NCI-H146 treated with DMSO at 0.1 percent for 48 hours (cell line): ENCODE data around the gene GNA12.

ENCODE experiments used
- DNase-seq: peaks from one replicate; lab custom pipeline; 2025; ENCODE audit not compliant: unreplicated experiment; lab: John Stamatoyannopoulos, UW

GNA12 gene

DNA sequence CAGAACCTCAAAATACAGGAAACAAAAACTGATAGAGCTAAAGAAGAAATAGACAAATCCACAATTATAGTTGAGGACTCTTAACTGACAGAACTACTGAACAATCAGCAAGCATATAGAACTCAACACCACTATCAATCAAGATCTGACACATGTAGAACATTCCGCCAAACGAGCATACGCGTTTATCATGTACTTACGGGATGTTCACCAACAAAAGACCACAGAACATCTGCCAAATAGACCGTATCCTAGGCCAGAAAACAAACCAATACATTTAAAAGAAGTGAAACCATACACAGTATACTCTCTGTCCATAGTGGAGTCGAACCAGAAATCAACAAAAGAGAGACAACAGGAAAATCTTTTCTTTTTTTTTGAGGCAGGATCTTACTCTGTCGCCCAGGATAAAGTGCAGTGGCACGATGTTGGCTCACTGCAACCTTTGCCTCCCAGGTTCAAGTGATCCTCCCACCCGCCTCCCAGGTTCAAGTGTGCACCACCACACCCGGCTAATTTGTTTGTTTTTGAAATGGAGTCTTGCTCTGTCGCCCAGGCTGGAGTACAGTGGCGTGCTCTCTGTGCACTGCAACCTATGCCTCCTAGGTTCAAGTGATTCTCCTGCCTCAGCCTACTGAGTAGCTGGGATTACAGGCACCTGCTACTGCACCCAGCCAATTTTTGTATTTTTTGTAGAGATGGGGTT lies 5.1 kb downstream of the GNA12 start:
- no peak for DNase-seq

DNA sequence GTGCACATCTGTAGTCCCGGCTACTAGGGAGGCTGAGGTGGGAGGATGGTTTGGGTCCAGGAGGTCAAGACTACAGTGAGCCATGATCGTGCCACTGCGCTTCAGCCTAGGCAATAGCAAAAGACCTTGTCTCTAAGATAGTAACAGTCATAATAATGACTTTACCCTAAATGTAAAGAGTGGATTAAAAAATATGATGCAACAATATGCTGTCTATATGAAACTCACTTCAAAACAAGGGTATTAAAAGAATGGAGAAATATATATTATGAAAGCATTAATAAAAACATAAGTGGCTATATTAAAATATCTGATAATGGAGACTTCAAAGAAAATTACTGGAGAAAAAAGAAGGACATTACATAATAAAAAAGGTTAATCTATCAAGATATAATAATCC lies 5.7 kb downstream of the GNA12 start:
- DNase-seq: no peak

DNA sequence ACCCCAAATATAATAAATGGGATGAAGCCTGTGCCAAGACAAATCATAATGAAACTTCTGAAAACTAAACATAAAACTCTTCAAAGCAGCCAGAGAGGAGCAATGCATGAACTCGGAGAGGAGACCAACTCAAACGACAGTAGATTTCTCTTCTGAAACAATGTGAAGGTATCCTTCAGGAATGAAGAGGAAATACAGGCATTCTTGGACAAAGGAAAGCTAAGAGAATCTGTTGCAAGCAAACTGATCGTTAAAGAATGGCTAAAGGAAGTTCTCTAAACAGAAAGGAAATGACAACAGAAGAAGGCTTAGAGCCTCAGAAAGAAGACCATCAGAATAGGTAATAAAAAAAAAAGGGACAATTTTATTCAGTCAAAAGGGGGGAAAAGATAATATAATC lies 6.6 kb downstream of the GNA12 start:
- no peak for DNase-seq

DNA sequence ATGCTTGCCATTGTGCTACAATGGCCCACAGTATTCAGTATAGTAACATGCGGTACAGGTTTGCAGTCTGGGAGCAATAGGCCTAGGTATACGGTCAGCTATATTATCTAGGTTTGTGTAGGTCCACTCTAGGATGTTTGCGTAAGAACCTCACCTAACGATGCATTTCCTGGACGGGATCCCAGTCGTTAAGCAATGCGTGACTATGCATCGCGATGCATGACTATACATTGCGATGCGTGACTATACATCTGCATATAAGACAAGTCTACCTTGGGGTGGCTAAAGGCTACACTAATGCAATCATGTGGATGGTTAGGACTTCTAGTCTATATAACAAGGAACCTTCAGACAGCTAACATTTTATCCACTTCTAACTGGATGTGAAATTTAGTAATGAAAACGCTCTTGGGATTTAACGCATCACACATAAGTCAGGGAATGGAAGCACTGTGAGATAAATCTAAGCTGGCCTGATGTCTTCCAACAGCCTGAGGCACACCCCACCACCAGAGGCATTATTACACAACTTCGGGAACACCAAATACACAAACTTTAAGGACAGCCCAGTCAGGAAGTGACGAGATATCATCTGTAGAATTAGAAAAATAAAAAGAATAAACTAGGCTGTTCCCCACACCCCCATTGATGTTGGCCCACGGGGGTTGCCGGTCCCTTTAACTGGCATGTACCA lies 9.2 kb downstream of the GNA12 start:
- no peak for DNase-seq

DNA sequence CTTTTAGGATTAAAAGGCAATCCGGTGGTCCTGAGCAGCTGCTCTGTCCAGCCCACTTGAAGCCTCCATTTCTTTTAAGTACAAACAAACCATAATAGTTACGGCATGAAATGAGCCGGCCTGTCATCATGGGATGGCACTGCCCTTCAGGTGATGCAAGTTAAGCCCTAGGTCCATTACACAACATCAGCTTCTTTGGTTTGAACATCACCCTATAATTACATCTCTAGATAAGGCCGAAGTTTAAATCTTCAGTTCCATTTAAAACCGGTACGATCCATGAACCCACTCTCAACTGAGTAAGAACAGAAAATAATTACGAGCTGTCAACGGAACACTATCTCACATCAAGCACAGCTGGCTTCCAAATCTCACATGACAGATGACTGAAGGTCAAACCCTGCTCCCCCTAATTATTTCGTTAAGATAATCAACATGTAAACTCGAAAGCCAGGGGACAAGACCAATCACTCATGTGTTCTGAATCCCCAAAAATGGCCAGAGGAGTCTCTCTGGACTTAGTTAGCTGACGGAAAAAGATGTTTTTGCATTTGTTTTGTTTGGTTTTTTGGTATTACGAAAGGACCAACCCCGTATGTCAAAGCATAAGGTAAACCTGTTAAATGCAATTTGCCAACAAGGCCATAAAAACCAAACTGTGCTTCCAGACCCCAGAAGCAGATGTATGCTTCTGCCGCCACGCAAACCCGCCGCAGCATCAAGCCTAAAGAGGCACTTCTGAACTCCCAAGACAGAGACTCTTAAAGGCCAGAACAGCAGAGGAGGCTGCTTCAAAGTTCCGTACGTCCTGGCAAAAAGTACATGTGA lies 10.8 kb downstream of the GNA12 start:
- DNase-seq: no peak

DNA sequence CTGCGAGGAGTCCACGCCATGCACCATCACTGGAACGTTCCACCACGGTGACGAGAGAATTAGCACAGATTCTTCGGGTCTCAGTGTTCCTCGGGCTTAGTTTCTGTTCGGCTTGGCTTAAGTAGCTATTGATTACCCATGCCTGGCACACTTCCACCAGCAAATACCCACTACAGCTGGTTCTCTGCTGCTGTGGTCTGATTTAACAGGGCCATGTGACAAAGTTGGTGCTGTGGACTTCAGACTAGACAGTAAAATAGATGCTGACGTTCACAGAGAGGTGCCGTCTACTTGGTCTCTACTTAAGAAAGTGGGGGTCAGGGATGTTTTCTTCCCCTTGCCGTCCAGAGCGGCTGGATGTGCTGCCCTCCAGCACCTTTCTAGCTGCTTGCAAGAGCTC lies 11.6 kb downstream of the GNA12 start:
- no peak for DNase-seq

DNA sequence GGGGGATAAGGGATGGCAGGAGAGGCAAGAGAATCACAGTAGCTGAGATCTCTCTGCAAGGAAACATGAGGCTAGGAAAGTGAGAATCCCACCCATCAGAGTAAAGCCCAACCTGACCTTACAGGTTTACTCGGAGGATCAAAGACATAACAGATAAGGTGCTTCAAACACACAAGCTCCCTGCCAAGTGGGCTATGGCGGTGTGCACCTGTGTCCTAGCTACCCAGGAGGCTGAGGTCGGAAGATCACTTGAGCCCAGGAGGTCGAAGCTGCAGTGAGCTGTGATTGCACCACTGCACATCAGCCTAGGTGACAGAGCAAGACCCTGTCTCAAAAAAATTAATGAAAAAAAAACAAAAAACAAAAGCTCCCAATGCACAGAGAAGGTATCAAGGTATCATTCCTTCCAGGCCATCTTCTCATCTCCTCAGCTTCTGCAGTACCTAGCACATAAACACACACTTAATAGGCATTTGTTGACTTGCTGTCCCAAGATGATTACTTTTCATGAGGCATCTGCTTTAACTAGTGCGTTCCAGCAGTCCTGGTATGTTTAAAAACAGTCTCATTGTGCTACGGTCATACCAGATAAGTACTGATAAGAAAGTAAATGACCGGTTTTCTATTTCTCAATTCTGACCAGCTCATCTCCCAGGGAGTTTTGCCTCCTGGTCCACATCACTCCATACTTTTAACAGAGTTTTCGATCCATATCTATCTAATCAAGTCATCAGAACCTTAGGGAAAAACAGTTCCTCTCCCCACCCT lies 13.3 kb downstream of the GNA12 start:
- no peak for DNase-seq

DNA sequence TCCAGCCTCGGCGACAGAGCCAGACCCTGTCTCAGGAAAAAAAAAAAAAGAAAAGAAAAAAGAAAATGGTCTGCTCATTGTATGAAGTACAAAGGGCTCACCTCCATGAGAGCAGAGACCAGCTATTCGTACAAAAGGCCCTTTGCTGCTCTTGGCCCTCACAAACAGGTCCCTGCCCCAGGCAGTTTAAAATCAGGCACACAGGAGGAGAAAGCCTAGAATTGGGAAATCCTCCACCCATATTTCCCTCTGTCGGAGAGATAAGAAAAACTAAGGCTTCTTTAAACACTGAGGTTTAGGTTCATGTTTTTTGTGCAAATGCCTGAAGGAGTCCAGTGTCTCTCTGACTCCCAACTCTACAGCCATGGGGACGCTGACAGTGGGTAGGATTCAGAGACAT lies 15.1 kb downstream of the GNA12 start:
- DNase-seq: no peak

DNA sequence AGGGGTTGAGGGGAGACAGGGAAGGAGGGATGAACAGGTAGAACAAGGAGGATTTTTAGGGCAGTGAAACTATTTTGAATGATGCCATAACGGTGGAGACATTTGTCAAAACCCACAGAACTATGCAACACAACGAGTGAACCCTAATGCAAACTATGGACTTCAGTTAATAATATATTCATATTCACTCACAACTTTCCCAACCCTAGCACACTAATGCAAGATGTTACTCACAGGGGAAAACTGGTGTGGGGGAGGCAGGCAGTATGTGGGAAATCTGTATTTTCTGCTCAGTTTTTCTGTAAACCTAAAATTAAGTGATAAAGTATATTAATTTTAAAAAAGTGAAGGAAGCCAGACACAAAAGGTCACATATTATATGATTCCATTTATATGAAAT lies 17.3 kb downstream of the GNA12 start:
- DNase-seq: no peak

DNA sequence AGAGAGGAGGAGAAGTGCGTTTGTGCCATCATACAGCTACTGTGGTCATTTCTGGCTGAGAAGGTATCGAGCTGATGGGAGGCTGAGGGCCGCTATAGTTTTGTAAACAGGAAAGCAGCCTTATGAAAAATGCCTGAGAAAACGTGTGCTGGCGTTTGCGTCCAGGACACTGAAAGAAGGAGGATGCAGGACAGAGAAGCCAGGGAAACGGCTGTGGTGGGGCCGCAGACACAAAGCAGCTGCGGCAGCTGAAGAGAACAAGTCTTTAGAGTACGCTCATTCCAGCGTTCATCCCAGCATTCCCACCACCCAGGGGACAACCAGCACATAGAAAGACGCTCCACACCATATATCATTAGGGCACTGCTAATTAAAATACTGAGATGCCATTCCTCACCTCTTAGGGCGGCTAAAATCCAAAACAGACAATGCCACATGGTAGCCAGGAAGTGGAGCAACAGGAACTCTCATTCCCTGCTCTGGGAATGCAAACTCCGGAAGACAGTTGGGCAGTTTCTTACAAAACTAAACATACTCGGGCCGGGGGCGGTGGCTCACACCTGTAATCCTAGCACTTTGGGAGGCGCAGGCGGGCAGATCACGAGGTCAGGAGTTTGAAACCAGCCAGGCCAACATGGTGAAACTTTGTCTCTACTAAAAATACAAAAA lies 18.4 kb downstream of the GNA12 start:
- no peak for DNase-seq

DNA sequence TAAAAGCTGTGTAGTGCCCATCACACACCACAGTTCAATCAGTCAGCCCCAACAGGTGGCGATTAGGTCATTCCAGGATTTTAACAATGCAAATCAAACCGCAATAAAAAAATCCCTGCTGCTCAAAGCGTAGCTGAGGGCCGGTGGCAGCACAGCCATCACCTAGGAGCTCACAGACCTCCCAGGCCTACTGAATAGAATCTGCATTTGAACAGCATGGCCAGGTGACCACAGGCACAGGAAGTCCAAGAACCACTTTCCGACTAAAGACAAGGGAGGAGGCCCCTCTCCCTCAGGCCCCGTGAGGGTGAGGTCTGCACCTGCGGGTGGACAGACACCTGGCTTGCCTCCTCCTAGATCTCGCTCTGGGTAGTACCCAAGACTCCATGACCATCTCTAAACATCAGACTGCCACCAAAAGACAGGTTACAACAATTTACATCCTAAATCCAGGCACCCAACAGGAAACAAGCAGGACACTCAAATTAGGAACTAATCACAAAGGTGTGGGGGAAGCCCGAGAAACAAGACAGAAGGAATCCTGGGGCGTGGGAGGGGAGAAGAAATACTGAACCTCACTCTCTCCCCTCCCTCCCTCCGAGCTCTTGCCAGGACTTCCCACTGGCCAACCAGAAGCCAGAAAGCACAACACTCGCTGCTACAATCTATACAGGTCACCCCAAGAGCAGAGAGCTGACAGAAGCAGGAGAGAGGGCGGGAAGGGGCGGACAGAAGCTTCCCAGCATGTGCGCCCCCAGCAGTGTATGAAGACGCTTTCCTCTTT lies 19.2 kb downstream of the GNA12 start:
- DNase-seq: peak; percentile 87

DNA sequence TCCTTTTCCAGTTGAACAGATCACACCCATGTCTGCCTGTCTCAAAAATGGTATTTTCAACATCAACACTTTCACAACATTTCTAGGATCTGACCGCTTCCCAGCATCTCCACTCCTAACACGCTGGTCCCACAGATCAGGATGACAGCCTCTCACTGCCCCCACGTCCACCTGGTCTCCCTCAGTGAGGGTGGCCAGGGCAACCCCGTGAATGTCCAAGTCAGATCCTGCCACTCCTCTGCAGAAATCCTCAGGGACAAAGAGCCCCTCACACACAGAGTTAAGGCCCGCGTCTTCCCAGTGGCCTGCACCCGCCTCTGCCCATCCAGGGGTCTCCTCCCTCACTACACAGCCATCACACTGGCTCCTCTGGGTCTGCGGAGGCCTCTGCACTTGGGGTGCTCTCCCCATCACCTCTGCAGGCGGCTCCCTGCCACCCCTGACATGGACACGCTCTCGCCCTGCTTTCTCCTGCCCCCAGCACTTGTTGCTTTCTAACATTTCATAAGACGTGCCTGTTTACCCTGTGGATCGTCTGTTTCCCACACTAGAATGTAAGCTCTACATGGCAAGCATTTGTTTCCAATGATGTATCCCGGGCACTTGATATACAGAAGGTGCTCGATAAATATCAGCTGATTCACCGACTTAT lies 20.0 kb downstream of the GNA12 start:
- DNase-seq: no peak

DNA sequence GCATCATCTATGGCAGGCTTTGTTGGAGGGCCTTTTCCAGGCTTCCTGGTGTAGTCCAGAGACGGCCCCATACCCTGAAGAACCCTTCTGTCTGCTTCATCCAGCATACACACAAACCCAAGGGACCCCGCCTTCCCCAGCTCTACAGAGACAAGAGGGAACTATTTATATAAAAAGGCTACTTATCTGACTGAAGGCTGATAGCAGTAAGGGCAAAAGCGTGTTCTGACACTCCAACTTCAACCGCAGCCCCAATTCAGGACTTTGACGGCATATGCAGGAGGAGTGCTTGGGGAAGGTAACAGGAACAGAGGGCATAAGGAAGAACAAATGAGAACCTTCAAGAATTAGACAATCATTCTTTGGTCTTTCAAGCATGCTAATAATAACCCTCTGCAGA lies 21.0 kb downstream of the GNA12 start:
- DNase-seq: no peak

DNA sequence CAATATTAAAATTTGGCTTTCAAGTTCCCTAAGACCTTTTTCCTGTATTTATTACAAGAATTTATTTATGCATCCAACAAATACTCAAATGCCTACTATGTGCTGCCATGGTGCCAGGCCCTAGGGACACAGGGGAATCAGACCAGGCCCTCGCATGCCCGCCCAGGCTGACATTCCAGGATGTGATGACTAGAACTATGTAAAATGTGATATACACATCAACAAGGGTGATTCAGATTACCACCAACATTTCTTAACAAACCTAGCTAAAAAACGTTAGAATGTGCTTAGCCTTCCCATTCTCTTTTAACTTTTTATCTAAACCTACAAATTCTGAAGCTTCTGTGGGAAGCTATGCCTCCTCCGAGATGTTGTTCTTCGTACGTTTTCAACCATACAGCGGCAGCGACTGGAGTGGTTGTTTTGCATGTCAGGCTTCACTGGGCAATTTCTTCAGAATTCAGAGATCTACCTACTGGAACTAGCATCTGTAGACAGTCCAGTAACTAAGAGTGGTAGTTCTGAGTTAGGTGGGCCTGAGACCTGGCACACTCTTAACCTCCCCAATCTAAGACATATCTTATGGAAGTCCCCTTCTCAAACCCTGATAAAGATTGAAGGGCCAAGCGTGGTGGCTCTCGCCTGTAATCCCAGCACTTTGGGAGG lies 22.1 kb downstream of the GNA12 start:
- no peak for DNase-seq

DNA sequence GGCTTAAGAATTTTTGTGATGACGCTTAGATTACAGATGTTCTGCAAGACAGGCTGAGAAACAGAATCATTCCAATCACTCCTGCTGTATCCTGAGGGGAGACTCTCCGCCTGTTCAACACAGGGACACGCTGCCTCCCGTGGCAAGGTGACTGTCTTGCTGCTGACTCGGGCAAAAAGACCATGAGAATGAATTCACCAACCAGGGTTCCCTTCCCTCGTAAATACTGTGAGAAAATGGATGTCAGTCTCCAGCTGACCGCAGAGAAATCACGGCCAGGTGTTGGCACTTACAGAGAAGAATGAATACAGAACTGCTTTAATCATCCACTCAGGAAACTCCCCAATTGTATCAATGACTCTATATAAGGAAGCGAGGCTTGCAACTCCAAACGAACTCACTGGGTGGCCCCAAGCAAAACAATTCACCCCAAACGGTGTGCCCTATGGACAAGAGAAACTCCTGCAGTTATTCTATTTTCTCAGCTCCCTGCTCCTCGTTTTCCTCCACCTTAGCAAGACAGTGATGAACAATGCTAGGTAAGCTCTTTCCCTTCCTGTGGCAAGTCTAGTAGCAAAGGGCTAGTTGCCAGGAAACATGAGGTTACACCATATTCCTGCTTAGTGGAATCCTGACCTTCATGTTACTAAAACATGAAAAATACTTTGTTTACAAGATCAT lies 22.8 kb downstream of the GNA12 start:
- DNase-seq: peak; percentile 78

DNA sequence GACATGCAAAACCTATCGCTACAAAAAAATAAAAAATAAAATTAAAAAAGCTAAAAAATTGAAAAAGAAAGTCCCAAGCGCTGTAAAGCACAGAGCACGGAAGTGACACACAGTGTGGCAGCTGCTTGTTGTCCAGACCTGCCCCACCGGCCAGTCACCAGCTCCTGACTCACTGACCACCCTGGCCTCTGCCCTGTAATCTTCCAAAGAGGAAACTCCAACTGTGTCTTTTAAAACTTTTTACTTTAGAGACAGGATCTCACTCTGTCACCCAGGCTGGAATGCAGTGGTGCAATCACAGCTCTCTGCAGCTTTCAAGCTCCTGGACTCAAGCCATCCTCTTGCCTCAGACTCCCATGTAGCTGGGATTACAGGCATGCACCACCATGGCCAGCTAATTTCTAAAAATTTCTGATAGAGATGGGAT lies 23.6 kb downstream of the GNA12 start:
- no peak for DNase-seq

DNA sequence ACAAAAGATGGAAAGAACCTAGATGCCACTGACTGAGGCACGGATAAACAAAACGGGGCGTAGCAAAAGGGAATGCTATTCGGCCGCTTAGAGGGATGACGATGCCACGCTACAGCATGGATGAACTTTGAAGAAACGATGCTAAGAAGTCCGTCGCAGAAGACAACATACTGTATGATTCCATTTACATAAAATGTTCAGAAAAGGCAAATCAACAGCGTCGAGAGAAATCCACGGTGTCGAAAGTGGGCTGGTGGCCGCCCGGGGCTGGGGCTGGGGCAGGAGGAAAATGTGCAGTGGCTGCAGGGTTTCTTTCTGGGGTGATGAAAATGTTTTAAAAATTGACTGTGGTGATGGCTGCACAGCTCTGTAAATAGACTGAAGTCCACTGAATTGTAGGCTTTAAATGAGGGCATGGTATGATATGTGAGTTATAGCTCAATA lies 24.1 kb downstream of the GNA12 start:
- DNase-seq: no peak
